GM19468 (cell line): Measurements from ENCODE around the gene ACTL8.
"Not testable (repeated sequence)": the region's sequence is repeated elsewhere in the genome, so short reads cannot be mapped to it uniquely, and the experiment has no call there.

Experiments
- ATAC-seq: cut with Tn5 transposase; IDR thresholded peaks from one replicate; pipeline ENCODE4 v1.9.1; 2021; ENCODE audit warnings: mild to moderate bottlenecking, moderate library complexity, moderate number of reproducible peaks; ENCODE audit not compliant: unreplicated experiment; ENCODE audit errors: extremely low read depth

Gene ACTL8

DNA sequence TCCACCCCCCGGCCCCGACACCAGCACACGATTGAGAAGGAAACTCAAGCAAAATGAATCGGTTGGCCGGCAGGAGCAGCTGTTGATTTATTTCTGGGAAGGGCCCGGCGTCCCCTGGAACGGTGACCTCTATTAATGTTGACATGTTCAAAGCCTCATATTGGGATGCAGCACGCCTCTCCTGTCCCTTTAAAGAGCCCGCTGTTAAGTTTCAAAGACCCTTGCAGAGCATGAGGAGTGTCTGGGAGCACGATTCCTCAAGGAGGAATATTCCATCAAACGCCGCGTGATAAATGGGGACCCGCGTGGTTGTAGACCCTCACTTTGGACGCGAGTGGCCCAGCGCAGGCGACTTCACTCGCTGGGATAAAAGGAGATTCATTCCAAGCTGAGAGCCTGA is 21.5 kb upstream of the ACTL8 start:
- no peak for ATAC-seq

DNA sequence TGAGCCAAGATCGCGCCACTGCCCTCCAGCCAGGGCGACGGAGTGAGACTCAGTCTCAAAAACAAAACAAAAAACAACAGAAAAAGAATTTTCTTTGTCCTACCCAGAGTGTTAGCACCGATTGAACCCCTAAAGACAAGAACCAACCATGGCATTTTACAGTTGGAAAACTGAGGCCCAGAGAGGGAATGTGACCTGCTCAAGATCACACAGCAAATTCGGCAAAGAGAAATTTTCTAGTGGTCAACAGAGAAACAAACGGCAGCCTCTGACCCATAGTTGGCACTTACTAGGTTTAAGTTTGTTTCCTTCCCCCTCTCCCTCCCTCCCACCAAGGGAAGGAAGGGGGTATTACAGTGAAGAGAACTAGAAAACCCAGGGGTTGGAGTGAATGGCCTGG is 20.5 kb upstream of the ACTL8 start:
- no peak for ATAC-seq

DNA sequence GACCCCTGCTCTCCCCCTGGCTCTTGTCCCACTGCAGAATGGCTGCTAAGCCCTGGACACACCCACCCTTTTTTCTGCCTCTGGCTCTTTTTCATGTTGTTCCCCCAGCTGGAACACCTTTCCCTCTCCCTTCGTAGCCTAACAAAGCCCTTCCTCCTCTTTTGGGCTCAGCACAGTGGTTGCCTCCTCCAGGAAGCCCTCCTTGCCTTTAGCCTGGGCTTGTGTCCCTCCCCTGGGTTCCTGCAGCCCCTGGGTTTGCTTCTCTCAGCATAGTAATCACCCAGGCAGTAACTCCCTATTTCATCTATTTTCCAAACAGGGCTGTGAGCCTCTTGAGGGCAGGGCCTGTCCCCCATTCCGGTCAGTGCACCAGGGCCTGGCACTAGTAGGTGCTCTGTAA is 19.8 kb upstream of the ACTL8 start:
- no peak for ATAC-seq

DNA sequence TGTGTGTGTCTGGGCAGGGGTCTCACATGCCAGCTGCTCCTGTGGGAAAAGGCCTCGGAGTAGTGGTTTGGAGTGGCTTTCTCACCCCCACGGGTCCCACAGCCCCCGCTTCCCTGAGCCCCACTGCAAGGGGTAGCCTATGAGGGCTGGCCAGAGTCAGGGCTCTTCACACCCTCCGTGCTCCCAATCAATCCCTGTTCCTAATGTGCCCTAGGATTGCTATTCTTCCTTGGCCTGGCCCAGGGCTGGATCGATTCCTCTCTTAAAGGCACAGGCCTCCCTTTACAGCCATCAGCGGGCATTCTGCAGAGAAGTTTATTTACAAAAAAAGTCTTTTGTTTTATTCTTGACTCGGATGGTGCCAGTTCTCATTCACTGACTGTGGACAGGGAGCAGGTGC is 19.3 kb upstream of the ACTL8 start:
- ATAC-seq: no peak

GRCh38 chr1:17736625-17737024 is 18.5 kb upstream of the ACTL8 start:
- no peak for ATAC-seq

DNA sequence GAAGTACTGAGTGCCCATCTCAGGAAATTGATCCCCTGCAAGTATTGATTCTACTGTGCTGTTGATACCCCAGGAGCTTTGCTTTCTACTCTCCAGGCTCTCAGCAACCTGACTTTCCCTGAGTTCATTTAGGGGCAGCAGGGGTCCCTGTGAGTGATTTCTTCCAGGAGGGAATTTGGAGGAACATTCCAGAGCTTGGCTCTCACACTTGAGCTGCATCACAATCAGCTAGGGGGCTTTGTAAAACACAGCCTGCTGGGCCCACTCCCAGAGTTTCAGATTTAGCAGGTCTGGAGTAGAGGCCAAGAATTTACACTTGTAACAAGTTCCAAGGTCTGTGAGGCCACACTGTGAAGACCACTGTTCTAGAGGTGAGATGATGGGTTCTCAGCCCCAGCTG is 16.1 kb upstream of the ACTL8 start:
- no peak for ATAC-seq

GRCh38 chr1:17741052-17741451 is 14.1 kb upstream of the ACTL8 start:
- no peak for ATAC-seq

- ATAC-seq: no peak
Observed at GRCh38 chr1:17742583-17742982, 12.6 kb upstream of the ACTL8 start.

- no peak for ATAC-seq
Observed at GRCh38 chr1:17743008-17743647, 12.0 kb upstream of the ACTL8 start.

DNA sequence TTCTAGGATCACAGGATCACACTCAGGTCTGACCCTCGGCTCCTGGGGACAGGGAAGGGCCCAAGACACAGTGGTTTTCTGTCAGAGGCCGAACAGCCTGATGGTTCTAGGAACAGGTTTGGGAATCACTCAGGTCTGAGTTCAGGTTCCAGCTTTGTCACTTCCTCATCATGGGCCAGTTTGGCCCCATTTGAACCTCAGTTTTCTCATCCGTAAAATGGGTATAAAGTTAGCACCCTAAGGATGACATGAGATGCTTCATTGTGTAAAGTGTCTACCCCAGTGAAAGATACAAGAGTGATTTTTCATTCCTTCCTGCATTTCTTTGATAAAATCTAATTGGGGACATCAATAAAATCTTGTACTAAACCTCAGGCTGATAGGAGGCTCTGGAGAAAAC is 11.2 kb upstream of the ACTL8 start:
- ATAC-seq: no peak

GRCh38 chr1:17744666-17745478 is 10.3 kb upstream of the ACTL8 start:
- ATAC-seq: no peak

DNA sequence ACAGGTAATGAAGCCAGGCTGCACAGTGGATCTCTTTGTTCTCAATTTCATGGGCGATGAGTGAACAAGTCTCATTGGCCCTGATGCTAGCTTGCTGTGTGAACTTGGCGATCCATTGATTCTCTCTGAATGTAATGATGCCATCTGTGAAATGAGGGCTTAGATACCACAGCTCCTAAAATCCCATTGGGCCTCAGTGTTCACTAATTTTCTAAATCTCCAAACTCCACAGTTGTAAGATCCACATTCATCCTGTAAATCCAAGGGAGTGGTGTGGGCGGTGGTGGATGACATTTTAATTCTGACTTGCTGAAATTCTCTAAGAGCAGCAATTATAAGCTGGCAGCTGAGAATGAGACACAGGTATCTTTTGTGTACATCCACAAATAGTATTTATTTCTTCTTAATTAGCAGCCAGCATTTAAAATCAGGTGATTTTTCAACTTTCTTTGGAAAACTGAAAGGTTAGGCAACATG is 9.6 kb upstream of the ACTL8 start:
- ATAC-seq: no peak

DNA sequence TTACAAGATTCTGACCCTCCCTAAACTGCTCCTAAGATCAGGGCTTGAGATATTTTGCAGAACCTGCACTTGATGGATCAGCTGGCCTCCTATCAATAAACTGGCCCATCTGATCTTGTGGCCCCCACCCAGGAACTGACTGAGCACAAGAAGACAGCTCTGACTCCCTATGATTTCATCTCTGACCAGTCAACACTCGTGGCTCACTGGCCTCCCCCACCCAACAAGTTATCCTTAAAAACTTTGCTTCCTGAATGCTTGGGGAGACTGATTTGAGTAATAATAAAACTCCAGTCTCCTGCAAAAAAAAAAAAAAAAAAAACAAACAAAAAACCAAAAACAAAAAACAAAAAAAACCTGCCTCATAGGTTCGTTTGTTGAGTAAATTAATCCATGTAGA is 8.9 kb upstream of the ACTL8 start:
- ATAC-seq: not testable (repeated sequence)

- no peak for ATAC-seq
Observed at GRCh38 chr1:17746920-17747319, 8.2 kb upstream of the ACTL8 start.

DNA sequence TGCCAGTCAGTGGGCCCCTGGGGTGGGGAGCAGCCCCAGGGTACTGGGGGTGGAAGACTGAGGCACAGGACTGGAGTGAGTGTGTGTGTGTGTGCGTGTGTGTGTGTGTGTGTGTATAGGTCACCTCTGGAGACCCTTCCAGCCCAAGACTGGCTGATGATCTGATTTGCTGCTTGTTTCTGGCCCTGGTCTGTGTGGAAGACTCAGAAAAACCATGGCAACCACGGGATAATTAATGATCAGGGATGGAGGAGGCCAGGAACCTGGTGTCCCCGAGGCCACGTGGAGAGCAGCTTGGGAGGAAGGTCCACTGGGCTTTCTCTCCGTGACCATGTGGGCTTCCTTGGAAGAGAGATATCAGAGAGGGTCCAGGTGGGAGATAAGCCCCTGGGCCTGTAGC is 4.8 kb upstream of the ACTL8 start:
- no peak for ATAC-seq

GRCh38 chr1:17752356-17752755 is 2.8 kb upstream of the ACTL8 start:
- ATAC-seq: no peak

DNA sequence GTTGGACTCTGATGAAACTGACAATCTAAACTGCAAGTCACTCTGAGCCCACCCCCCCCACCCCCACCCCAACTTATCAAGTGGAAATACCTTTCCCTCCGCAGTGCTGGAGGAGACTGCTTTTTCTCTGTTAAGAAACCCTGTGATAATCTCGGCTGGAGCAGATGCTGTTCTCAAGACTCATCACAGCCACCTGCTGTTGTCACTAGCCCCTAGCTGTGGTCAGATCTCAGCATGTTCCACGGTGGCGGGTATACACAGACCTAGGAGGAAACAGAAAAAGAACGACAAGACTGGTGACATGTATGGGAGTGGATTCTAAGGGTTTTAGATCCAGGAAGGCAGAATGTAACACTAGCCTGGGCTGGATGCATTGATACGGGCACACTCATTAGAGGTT is 2.3 kb downstream of the ACTL8 start:
- no peak for ATAC-seq

GRCh38 chr1:17759114-17759513 is 4.0 kb downstream of the ACTL8 start:
- no peak for ATAC-seq

GRCh38 chr1:17762313-17762712 is 7.2 kb downstream of the ACTL8 start:
- no peak for ATAC-seq

- ATAC-seq: no peak
Observed at GRCh38 chr1:17763417-17763816, 8.3 kb downstream of the ACTL8 start.

DNA sequence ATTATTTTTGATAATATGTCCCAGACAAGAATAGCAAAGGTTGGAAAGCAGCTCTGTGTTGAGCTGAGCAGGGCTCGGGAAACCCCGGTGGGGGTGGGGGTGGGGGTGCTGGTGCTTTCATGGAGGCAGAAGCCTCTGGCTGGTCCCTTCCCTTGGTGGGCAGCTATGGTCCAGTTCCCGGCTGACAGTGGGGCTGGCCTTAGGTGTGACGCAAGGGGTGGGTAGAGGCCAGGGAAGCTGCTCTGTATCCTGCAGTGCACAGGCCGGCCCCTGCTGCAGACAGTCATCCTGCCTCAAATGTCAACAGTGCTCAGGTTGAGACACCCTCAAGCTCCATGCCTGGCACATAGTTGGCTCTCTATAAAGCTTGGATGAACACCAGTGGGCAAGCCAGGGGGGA is 8.9 kb downstream of the ACTL8 start:
- no peak for ATAC-seq

GRCh38 chr1:17764591-17764990 is 9.5 kb downstream of the ACTL8 start:
- ATAC-seq: no peak
